Measurements from ENCODE around the gene PRKAR1B. TPM values are rescaled to one million over a fixed set of nuclear protein-coding genes. Genes with fewer than 3 reads are reported as not detected.
"Not testable (repeated sequence)": the region's sequence is repeated elsewhere in the genome, so short reads cannot be mapped to it uniquely, and the experiment has no call there.

PRKAR1B gene
- total and polyA plus RNA-seq, 7 donors: 1.4 to 4.6 (median 1.9) TPM

- peak in 1 of 2 donors; percentile 28 for DNase-seq
- no peak overlapping the region for H3K4me3 ChIP-seq
- TF ChIP-seq CTCF (IDR thresholded peaks at IDR 0.05): no peak
- no peaks in the 10 kb centered on the region for H3K4me1 ChIP-seq
- intact Hi-C loops (cut with DNase I): no loop called here
- ATAC-seq: no peak
- WGBS, 3 donors: 90 to 92% (median 91%) methylated on average over 35 to 38 of the region's 38 CpGs
- no peaks in the 10 kb centered on the region for H3K36me3 ChIP-seq (ENCODE audit: insufficient read depth in 1 of 2, low read depth in 1 of 2)
- no peaks in the 10 kb centered on the region for H3K9me3 ChIP-seq
- H3K27ac ChIP-seq: no peak overlapping the region
- no peaks in the 10 kb centered on the region for H3K27me3 ChIP-seq (ENCODE audit: insufficient read depth in 3 of 3, low read length in 2 of 3)
Measured at GRCh38 chr7:613442-614140, 113.5 kb downstream of the PRKAR1B start.

DNA sequence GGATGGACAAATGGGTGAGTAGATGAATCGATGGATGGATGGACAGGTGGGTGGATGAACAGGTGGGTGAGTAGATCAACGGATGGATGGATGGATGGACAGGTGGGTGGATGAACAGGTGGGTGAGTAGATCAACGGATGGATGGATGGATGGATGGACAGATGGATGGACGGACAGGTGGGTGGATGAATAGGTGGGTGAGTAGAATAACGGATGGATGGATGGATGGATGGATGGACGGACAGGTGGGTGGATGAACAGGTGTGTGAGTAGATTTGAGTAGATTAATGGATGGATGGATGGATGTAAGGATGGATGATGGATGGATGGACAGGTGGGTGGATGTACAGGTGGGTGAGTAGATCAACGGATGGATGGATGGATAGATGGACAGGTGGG lies 115.2 kb downstream of the PRKAR1B start:
- H3K36me3 ChIP-seq (ENCODE audit: insufficient read depth in 1 of 2, low read depth in 1 of 2); H3K27me3 ChIP-seq (ENCODE audit: insufficient read depth in 3 of 3, low read length in 2 of 3); intact Hi-C loops (cut with DNase I); DNase-seq; H3K9me3 ChIP-seq; H3K27ac ChIP-seq; H3K4me3 ChIP-seq; ATAC-seq; H3K4me1 ChIP-seq: not testable (repeated sequence)
- WGBS, 3 donors: 78 to 94% (median 94%) methylated on average over 7 of the region's 7 CpGs

GRCh38 chr7:611281-611810 lies 115.7 kb downstream of the PRKAR1B start:
- ATAC-seq: no peak
- Histone ChIP-seq H3K27ac (no peak overlapping the region), H3K36me3 (ENCODE audit: insufficient read depth in 1 of 2, low read depth in 1 of 2) (no peaks in the 10 kb centered on the region), H3K4me3 (no peak overlapping the region), H3K27me3 (ENCODE audit: insufficient read depth in 3 of 3, low read length in 2 of 3) (no peaks in the 10 kb centered on the region), H3K4me1 (no peaks in the 10 kb centered on the region), H3K9me3 (no peaks in the 10 kb centered on the region)
- TF ChIP-seq CTCF (IDR thresholded peaks at IDR 0.05): no peak
- intact Hi-C loops (cut with DNase I): no loop called here
- peak in 1 of 2 donors; percentile 38 for DNase-seq
- WGBS, 3 donors: 69 to 84% (median 69%) methylated on average over 14 of the region's 14 CpGs

DNA sequence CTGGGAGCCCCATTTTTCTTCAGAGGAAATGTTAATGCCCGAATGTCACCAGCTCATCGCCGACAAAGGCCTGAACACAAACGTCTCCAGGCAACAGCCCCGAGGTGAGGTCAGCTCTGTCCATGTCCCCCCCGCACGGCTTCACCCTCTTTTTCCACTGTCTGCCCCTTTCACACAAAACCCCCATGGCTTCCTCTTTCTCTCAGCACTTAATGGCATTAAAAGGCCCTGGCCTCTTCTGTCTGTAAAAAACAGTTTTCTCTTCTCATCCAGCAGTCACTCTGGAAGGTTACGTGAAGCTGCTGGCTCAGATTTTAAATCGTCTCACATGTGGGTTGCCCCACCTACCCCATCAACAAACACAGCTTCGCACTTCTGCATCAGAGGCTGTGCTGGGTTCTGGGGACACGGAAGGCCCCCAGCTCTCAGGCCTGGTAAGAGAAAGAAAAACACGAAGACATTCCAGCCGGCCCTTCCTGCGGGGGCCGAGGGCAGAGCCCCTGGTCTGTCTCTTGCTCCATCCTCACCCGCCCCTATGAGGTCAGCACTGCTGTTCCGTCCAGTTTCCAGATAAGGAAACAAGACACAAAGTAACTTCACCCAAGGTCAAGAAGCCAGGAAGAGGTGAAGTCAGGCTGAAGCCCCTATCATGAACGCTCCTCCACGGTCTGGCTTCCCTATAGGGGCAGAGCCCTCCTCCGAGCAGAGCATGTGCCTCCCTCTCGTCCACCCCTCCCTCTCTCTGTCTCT lies 116.4 kb downstream of the PRKAR1B start:
- DNase-seq: peak in 1 of 2 donors; percentile 55

More for the DNA sequence above, 116.4 kb downstream of the PRKAR1B start:
- no peak for TF ChIP-seq CTCF (IDR thresholded peaks at IDR 0.05)
- WGBS, 3 donors: 51 to 63% (median 61%) methylated on average over 21 of the region's 21 CpGs
- Histone ChIP-seq H3K27ac (no peak overlapping the region), H3K27me3 (ENCODE audit: insufficient read depth in 3 of 3, low read length in 2 of 3) (no peaks in the 10 kb centered on the region), H3K4me1 (no peaks in the 10 kb centered on the region), H3K9me3 (no peaks in the 10 kb centered on the region), H3K4me3 (no peak overlapping the region), H3K36me3 (ENCODE audit: insufficient read depth in 1 of 2, low read depth in 1 of 2) (no peaks in the 10 kb centered on the region)
- ATAC-seq: peak in 2 of 4 donors; percentile 28 to 41
- intact Hi-C loops (cut with DNase I): no loop called here

Measured in psoas muscle (tissue), 8 donors.